GF-D8 (cell line): Measurements from ENCODE around the gene AMZ1.
"Not testable (repeated sequence)": the region's sequence is repeated elsewhere in the genome, so short reads cannot be mapped to it uniquely, and the experiment has no call there.

Experiments
- DNase-seq: peaks from one replicate; lab custom pipeline; 2025; lab: John Stamatoyannopoulos, UW

Gene AMZ1

DNA sequence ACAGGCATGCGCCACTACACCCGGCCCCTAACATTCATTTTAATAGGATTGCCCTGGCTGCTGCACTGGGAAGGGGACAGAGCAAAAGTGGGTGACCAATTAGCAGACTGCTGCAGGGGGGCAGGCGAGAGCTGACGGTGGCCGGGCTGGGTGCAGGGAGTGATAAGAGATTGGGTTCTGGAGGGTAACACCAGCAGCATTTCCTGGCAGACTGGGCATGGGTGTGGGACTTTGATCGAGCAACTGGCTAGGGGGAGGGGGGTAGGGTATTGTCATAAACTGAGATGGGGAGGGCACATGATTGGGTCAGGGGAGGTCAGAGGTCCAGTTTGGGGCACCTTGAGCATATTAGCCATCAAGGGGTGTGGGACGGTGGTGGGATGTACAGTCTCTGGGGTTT lies 20.2 kb upstream of the AMZ1 start:
- no peak for DNase-seq

DNA sequence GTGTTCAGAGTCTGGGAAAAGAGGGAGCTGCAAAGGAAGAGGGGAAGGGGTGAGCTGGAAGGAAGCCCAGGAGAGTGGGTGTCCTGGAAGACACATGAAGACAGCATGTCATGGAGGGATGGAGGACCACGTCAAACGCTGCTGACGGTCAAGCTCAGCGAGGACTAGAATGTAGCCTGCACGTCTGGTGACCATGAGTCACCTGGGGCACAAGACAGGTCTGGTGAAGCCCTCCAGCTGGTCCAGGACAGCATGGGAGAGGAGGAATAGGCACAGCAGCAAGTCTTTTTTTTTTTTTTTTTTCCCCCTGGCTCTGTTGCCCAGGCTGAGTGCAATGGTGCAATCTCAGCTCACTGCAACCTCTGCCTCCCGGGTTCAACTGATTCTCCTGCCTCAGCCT lies 19.6 kb upstream of the AMZ1 start:
- no peak for DNase-seq

- DNase-seq = no peak
These were observed 17.8 kb upstream of the AMZ1 start for GRCh38 chr7:2670171-2670570.

DNA sequence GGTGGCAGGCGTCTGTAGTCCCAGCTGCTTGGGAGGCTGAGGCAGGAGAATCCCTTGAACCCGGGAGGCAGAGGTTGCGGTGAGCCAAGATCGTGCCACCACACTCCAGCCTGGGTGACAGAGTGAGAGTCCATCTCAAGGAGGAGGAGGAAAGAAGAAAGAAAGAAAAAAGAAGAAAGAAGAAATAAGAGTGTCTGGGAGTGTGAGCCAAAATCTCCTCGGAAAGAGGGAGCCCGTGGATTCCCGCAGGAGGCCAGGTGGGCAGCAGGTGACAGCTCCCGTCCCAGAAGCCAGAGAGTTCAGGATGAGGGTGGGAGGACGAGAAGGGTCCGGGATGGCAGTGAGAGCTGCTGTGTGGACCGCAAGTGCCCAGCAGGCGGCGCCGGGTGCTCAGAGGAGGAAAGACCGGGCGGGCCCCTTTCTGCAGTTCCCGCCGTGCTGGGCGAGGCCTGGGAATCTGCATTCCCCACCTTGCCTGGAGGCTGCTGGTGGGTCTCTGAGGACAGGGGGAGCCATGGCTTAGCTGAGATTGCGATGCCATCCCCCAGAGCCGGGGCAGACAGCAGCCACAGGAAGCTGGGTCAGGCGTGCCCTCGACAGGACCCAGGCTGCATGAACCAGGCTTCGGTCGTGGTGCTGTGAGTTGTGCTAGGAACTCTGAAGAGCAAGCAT lies 17.1 kb upstream of the AMZ1 start:
- peak; percentile 20 for DNase-seq

DNA sequence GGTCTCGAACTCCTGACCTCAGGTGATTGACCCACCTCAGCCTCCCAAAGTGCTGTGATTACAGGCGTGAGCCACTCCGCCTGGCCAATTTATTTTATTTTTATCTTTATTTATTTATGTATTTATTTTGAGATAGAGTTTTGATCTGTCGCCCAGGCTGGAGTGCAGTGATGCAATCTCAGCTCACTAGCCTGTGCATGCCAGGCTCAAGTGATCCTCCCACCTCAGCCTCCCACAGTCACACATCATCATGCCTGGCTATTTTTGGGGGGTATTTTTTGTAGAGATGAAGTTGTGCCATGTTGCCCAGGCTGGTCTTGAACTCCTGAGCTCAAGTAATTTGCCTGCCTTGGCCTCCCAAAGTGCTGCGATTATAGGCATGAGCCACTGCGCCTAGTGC lies 14.8 kb upstream of the AMZ1 start:
- DNase-seq = not testable (repeated sequence)

DNA sequence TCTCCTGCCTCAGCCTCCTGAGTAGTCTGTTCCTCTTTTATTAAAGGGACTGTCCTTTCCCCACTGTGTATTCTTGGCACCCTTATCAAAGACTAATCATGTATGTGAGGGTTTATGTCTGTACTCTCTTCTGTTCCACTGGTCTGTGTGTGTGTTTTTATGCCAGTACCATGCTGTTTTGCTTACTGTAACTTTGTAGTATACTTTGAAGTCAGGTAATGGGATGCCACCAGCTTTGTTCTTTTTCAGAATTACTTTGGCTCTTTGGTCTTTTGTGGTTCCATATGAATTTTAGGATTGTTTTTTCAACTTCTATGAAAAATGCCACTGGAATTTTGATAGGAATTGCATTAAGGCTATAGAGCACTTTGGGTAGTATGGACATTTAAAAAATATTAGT lies 14.1 kb upstream of the AMZ1 start:
- DNase-seq = no peak

GRCh38 chr7:2675256-2675764 lies 12.7 kb upstream of the AMZ1 start:
- DNase-seq = no peak

DNA sequence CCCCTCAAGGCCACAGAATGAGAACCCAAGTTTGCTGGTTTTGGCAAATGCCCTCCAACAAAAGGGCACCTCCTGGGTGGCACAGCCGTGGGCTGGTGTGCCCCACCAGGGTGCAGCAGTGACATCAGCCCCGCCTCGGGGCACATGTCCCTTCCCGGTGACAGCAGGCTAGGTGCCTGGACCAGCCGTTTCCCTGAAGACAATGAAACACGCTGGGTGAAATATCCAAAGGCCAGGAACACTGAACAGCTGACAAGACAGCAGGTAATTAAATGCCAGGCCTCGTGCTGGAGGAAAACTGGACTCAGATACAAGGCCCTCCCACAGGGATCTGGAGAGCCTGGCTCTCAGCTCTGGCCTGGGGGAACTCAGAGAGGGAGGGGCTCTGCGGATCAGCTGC lies 11.4 kb upstream of the AMZ1 start:
- not testable (repeated sequence) for DNase-seq

DNA sequence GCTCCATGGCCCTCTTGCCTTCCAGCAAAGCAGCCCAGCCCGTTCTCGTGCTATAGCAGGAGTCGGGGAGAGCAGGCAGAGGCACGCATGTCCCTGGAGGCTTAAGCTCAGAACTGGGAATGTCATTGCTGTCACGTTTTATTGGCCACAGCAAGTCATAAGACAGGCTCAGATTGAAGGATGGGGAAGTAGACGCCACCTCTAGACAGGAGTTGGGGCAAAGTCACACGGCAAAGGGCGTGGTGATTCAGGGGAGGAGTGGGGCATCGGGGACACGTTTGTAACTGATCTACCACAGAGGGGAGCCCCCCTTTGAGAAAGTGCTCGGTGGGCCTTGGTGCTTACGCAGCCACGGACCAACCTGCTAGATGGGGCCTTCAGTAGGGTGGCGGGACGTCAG lies 9.5 kb upstream of the AMZ1 start:
- DNase-seq = not testable (repeated sequence)

DNA sequence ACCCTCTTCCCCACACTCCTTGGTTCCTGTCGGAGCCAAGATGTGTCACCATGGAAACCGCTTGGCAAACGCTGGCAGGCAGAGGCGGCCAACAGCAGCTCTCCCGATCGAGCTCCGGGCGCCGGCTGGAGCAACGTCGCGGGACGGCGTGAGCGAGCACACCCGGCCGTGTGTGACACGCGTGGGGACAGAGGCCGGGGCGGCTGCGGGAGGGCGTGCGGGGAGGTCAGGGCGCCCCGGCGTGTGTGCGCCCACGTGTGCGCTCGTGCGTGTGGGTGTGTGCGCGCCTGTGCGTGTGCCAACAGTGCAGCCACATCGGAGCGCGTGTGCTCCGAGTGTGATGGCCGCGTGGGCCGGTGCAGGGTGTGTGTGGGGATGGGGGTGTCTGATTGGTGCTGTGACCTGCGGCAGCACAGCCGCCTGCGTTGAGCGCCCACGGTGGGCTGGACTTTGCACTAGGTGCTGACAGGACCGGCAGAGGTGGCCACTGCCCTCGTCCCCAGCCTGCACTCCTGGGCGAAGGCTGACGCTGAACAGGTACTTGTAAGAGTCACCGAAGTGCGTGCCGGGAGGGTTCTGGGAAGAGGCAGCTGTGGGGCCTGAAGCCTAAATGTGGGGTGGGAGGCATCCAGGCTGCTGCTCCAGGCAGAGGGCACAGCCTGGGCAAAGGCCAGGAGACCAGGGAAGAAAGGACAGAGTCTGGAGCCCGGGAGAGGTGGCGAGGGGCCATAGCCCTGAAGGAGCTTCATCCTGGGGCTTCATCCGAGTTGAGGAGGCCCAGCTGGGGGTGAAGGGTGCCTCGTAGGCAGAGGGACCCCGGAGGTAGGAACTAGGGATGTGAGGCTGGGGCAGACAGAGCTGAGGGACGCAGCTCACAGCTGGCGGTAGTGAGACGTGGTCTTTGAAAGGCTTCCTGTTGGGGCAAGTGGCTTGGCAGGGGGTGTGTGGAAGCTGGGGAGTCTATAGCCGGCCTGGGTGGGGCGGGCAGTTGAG lies 8.6 kb upstream of the AMZ1 start:
- not testable (repeated sequence) for DNase-seq

- no peak for DNase-seq
These were observed 7.7 kb upstream of the AMZ1 start for GRCh38 chr7:2680256-2680655.

GRCh38 chr7:2680792-2681490 lies 7.1 kb upstream of the AMZ1 start:
- DNase-seq = peak; percentile 46

DNA sequence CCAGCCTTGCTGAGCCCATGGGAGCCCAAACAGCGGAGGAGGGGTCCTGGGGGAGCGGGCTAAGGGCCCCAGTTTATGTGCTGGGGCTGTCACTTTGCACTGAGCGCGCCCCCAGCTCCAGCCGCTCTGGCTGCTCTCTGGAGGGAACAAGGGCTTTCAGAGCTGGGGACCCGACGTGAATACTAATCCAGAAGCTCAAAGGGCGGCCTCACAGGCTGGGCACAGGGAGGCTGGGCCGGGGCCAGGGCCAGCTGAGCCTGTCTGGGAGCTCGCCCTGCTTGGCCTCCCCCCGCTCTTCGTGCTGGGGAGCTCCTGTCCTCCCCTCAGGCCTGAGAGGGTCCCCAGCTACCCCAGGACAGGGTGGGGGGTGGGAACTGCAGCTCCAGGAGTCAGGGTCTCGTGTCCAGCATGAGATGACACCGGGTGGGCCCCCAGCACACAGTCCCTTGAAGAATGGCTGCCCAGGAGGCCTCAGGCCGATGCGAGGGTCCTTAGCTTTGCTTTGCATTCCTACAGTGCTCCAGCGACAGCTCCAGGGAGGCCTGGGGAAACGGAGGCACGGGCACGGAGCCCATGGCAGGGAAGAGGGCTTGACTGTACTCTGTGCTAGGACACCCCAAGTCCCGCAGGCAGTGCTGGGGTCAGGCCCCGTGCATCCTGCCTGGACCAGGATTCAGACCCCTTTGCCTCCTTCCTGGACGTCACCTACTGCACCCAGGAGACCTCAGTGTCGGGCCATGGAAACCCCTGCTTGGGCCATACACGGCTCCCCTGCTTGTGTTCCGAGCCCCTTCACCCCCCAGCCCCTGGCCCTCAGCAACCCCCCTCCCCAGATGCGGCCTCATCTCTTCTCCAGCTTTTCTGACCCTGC lies 5.8 kb upstream of the AMZ1 start:
- DNase-seq = no peak

DNA sequence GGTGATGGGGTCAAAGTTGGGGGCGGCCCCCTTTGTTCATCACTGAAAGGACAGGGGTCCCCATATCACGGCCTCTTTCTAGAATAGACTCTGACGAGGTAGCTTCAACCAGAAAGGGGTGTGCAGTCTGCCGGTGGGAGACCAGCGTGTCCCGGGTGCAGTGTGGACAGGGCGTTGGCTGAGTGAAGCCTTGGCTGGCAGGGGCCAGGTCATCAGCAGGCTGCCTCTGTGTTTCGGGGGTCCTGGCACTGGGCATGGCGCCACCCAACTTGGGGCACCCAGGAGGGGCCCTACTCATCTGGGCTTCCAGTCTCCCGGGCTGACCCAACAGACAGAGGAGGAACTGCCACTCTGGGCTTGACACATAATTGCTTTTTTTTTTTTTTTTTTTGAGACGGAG lies 3.5 kb upstream of the AMZ1 start:
- no peak for DNase-seq

DNA sequence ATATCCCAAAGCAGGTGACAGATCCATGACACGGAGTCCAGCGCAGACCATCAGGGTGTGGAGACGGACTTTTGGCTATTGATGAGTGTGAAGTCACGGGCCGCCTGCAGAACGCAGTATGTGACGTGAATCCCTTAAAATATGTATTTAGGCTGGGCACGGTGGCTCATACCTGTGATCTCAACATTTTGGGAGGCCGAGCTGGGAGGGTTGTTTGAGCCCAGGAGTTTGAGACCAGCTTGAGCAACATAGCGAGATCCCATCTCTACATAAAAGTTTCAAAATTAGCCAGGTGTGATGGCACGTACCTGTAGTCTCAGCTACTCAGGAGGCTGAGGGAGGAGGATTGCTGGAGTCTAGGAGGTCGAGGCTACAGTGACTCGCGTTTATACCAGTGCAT lies 1.9 kb upstream of the AMZ1 start:
- DNase-seq = no peak

DNA sequence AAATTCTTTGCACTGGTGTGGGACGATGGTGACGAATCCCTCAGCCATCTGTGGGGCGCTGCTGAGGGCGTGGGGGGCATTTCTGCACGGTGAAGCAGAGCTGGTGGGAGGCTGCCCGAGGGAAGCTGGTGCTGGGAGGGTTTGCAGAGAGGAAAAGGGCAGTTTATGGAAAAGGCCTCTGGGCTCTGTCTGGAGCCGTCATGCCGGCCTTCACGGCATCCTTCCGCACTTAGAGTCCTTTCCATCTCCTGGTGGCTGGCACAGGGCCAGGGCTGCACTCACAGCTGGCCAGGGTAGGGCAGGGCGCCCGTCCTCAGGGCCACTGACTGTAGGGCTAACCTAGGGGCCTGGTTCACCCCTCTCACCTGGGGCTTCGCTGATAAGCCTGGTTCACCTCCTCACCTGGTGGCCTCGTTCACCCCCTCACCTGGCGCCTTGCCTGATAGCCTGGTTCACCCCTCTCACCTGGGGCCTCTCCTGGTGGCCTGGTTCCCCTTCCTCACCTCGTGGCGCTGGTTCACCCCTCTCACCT lies 598 bp upstream of the AMZ1 start:
- no peak for DNase-seq

DNA sequence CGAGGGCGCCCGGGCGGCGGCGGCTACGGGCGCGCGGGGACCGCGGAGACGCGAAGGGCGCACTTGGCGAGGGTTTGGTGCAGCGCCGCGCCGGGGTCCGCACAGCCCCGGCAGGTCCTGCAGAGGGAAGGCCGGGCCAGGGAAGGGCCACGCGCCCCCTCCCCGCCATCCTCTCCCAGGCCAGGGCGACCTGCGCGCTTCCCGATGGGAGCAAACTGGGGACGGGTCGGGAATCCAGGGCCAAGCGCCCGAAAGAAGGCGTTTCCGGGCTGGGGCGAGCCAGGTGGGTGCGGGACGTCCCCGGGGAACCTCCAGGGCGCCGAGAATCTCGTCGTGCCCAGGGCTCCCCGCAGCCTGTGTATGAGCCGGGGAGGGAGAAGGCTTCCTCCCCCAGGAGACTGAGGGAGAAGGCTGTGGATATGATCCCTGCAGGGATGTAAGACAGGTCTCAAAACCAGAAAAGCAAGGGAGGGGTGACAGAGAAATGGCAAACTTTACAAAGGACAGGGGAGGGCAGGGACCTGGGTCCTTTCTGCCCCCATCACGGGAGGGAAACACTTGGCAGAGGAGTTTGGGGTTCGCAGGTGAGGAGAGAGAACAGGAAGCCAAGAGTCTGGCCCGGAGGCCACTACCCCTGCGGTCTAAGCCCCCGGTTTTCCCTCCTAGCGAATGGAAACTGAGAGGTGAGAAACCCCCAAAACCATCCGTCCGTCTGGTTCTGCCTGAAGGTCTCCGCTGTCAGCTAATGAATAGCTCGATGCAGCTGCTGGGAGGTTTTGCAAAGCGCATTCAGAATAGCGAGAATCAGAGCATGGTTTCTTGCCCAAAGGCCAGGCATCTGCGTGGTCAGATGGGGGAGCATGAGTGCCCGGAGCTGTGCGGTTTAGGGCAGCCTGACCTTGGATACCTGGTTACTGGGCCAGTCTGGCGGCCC lies 674 bp downstream of the AMZ1 start:
- DNase-seq = no peak

DNA sequence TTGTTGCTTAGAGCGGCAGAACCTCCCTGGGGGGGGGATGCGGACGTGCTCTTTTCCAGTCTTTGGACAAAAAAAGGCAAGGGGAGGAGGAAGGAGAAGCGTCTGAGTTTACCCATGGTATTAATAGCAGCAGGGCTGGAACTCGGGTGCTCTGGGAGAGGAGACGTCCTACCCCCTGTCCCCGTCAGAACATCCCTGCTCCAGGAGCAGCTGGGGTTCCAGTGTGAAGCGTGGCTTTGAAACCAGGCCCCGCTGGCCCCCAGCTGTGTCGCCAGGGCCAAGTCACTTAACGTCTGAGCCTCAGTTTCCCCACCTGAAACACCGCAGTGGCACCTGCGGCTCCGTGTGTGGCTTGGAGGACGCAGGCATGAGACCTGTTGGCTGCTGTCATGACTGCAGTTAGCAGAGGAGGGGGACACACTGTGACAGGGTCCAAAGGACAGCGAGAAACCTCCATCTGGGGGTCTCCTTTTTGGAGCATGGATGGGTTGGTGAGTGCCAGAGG lies 1.4 kb downstream of the AMZ1 start:
- no peak for DNase-seq

- no peak for DNase-seq
These were observed 2.1 kb downstream of the AMZ1 start for GRCh38 chr7:2689951-2690705.
